ELR (cell line): Measurements from ENCODE around the gene RRM2.

Experiments used
- DNase-seq: peaks from one replicate; pipeline ENCODE4 v3.0.0-alpha.2; 2015; ENCODE audit warnings: low read depth

Gene RRM2

GRCh38 chr2:10158681-10159080 lies 36.1 kb downstream of the RRM2 start:
- DNase-seq = no peak

DNA sequence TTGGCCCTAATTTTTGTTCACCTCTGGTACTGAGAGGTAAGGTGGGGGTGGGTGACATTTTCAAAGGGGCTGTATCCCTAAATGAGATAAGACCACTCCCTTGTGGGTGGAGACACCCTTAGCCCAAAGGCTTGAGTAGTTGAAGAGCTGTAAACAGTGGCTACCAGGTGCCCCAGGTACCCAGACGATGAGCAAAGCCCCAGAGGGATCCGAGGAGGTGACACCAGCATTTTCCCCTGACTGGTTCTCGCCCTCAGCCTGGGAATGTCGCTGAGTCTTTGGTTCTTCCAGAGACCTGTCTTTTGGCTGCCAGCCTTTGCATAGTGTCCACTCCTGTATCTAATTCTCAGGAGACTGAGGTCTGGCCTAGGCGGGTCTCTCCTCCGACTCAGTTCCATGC lies 36.5 kb downstream of the RRM2 start:
- no peak for DNase-seq

GRCh38 chr2:10159581-10160131 lies 37.1 kb downstream of the RRM2 start:
- DNase-seq = no peak

GRCh38 chr2:10160203-10160955 lies 37.8 kb downstream of the RRM2 start:
- no peak for DNase-seq

GRCh38 chr2:10161206-10161931 lies 38.8 kb downstream of the RRM2 start:
- DNase-seq = peak; percentile 55

GRCh38 chr2:10161961-10162441 lies 39.5 kb downstream of the RRM2 start:
- DNase-seq = peak; percentile 23

DNA sequence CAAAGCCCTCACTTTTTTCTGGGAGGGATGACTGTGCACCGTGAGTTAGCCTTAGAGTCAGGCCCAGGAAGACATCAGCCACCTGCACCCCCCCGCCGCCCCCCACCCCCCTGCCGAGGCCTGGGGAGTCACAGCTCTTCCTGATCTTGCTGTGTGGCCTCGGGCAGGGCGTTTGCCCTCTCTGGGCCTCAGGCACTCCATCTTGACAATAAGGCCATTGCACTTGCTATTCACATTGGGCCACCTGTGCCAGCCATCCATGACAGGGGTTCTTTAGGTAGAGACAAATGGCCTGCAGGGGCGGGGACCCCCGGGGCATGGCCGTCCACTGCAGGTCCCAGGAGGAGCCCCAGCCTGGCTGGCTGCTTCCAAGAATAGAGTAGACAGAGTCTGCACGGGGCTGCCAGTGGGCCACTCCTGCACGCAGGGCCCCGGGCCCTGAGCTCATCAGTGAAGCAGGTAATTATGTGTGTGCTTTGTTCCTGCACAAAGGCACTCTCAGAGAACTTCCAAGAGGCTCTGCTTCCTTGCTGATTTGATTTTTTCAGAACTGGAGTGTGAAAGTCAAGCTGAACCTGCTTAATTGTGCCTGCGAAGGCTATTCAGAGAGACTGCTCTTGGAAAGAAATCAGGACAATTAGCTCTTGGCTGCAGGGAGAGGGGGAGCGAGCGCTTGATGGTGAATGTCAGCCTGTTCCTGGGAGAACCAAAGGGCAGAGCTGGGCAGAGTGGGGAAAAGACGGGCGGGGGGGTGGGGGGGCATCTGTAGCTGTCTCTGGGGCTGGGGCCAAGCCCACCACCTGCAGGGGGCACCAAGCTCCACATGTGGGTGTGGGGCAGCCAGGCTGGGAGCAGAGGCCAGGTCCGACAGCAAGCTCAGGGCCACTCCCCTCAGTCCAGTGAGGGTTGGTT lies 40.3 kb downstream of the RRM2 start:
- DNase-seq = peak; percentile 16

DNA sequence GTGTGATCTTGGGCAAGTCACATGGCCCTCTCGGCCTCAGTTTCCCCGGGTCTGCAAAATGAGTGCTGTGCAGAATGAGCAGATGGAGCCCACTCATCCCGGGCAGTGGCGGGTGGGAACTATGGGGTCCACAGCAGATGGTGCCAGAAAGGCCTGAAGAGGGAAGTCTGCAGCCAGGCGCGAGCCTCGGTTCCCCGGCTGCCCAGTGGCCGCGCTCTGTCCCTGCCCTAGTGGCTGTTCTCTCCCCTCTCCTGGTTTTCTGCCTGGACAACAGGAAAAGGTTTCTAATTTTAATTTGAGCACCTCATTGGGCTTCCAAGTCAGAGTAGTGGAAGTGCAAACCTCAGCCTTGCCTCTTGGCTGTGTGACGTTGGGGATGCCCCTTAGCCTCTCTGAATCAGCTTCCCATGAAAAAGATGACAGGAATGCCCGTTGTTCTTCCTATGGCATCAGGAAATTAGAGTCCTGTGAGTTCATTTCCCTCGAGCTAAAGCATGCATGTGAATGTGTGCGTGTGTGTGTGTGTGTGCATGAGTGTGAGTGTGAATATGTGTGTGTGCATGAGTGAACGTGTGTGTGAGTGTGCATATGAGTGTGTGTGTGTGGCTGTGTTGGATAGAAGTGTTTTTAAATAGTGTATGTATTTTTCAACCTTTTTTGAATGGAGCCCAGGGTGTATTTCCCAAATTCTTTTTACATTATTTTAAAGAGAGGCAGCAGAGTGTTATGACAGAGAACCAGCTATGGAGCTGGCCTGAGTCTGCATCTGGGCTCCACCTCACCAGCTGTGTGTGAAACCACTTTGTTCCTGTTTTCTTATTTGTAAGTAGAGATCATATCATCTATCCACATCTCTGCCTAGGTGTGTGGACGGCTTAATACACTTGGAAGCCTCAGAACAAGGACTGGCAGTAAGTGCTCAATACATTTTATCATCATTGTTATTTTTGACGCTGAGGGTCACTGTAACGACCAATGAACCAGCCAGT lies 41.3 kb downstream of the RRM2 start:
- DNase-seq = peak; percentile 61

DNA sequence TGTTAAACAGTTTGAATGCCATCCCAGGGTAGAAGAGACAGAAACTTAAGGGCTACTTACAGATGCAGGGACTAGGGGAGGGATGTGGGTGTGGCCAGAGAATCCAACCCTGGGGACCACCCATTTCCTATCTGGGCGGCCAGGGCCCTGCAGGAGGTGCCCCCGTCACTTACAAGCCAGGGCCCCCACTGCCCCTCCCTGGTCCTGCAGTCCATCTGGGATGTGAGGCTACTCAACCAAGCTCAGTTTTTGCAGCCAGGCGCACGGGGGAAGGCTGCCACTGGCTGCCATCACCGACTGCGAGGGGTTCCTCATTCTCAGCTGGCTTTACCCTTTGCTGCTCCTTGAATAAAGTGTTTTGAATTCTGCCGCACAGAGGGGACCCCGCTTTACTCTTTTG lies 42.1 kb downstream of the RRM2 start:
- no peak for DNase-seq

DNA sequence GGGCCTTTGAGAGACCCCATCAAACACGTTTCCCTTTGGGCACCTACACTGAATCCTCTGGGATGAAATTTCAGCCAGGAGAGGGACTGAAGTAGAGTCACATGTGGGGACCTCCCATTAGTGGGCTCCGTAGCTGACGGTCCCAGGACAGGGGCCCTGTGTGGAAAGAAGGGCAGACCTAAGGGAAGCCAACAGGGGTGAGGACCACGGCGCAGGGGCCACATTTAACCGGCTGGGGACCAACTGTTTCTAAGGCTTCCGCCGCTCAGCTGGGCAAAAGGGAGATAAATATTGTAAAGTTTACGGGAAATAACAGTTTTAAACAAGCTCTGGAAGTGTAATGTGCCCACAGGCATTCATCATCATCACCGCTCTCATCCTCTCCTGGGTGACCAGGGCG lies 42.7 kb downstream of the RRM2 start:
- no peak for DNase-seq

DNA sequence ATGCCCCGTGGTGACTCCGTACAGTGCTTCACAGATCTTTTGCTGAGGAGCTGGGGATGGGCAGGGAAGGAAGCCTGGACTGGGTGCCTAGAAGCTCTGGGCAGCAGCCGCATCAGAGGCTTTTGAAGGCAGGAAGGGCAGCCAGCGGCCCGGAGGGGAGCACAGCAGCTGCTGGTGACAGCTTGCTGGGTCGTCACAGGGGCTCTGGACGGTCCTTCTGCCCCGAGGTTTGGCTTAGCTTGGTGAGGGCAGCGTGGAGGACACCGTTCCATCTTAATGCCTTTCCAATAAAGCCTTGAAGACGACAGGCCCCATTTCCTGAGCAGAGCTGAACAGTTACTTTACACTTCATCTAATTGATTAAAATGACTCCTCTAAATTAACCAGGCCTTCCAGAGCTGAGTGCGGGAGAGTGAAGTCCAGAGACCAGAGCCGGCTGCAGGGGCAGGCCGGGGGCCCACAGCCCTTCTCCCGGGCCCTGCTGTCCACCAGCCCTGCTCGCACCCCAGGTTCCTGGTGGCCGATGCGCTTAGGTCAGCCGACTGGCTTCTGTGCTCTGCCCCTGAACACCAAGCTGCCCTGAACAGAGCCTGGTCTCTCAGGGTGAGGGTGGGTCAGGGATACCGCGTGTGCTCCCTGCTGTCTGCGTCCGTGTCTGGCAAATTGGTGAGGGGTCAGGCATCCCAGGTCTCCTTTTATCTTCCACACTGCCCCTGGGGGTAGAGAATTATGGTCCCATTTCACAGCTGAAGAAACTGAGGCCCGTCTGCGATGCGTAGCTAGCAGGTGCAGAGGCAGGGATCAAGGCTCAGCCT lies 43.5 kb downstream of the RRM2 start:
- DNase-seq = no peak

DNA sequence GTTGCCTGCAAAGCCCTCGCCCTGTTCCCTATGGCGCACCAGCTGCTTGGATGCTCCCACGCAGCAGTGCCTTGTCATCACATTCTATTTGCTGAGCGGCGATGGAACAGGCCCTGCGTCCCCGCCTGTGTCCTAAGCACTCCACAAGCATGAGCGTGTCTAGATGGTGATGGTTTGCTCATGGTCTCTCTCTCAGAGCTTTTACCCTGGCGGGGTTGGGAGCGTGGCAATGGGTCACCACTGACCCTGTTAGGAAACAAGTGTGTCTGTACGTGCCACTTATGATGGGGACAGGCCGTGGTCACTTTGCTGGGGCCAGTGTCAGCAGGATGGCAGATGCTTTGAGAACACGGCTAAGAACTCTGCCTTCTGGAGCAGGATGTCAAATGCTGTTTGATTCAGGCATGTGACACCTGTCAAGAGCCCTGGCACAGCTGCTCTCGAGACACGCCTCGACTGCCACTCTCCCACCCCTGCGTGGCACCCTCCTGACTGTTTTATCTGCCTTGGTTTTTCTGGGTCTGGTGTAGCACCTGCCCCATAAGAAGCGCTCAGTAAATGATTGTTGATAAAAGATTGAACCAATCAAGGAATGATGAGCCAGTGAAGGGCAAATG lies 44.2 kb downstream of the RRM2 start:
- DNase-seq = no peak

DNA sequence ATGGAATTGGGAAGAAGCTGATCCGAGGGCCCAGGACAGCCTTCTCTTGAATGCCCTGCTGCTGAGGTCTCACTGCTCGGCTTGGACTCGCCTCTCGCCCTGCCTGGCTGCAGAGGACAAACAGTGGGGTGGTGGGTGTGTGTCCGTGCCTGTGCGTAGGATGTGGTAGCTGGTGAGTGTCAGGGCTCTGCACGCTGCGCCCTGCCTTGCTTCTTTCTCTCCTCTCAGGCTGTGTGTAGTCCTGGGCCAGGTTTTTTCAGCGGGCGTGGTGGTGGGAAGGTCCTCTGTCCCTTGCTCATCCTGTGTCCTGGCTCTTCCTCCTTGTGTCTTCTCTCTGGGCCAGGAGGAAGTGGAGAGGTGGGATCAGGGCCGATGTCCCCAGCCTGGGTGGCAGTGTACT lies 44.8 kb downstream of the RRM2 start:
- no peak for DNase-seq

- DNase-seq = no peak
These were observed 45.7 kb downstream of the RRM2 start for GRCh38 chr2:10168221-10168620.

DNA sequence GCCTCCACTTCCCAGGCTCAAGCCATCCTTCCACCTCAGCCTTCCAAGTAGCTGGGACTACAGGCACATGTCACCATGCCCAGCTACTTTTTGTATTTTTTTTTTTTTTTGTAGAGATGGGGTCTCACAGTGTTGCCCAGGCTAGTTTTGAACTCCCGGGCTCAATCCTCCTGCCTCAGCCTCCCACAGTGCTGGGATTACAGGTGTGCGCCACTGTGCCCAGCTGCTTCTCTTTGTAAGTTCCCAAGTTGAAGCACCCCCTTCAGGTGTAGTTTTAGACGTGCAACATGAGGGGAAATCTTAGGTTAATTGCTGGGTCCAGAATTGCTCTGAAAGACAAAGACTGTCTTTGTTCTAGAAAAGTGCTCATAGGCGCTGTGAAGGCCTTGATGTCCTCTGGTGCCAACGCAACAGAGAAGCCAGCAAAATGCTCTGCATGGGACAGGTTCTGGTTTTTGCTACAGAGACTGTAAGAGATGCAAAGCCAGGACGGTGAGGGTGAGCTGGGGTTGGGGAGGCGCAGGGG lies 46.6 kb downstream of the RRM2 start:
- DNase-seq = peak; percentile 11

DNA sequence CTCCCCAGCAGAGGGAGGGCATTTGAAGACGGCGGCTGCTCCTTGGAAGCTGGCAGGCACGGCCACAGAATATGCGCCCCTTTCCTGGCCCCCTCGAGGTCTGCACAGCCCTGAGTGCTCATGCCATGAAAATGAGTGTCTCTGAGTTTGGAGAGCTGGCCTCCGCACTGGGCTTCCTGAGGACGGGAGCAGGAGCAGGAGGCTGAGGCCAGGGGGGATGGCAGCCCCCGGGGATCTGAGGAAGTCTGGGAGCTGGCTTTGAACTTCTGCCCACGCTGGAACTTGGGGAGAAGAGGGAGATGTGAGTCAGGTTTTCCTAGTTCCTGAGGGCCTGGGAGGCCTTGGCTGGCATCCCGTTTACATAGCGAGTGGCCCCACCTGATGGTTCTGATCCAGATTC lies 47.0 kb downstream of the RRM2 start:
- peak; percentile 48 for DNase-seq

DNA sequence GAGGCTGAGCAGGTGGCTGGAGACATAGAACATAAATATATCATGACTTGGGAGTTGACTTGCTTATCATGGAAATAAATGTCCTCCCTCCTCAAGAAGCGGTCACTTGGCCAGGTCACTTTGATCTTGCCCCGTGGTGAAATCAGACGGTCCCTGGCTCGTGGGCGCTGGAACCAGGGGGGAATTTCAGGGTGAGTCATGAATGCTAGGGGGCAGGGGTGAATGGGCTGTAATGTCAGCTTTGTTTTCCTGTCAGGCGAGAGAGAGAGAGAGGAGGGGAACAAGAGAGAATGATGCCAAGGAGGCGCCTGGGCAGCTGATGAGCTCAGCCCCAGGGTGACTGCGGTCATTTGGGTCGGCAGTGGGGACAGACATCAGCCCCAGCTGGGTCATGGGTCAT lies 47.7 kb downstream of the RRM2 start:
- peak; percentile 77 for DNase-seq

GRCh38 chr2:10171006-10171800 lies 48.7 kb downstream of the RRM2 start:
- DNase-seq = no peak
